Dermis blood vessel endothelial cell (primary cell): ENCODE results near the gene SLC6A3. TPM values are rescaled to one million over a fixed set of nuclear protein-coding genes. Genes with fewer than 3 reads are reported as not detected.
A peak's percentile ranks its signal among the peaks of the same experiment; 100 is the strongest.

Experiments used
- DNase-seq: peaks from one replicate; pipeline ENCODE4 v3.0.0; 2010
- total RNA-seq: library from RNA; depleted of rRNA; stranded (reverse); fragments of >200 nt; gene quantifications from 2 replicates; pipeline ENCODE4 v1.2.3, GENCODE V29; 2014

The SLC6A3 gene
- total RNA-seq, 1 donor from 2014 or later: not detected

DNA sequence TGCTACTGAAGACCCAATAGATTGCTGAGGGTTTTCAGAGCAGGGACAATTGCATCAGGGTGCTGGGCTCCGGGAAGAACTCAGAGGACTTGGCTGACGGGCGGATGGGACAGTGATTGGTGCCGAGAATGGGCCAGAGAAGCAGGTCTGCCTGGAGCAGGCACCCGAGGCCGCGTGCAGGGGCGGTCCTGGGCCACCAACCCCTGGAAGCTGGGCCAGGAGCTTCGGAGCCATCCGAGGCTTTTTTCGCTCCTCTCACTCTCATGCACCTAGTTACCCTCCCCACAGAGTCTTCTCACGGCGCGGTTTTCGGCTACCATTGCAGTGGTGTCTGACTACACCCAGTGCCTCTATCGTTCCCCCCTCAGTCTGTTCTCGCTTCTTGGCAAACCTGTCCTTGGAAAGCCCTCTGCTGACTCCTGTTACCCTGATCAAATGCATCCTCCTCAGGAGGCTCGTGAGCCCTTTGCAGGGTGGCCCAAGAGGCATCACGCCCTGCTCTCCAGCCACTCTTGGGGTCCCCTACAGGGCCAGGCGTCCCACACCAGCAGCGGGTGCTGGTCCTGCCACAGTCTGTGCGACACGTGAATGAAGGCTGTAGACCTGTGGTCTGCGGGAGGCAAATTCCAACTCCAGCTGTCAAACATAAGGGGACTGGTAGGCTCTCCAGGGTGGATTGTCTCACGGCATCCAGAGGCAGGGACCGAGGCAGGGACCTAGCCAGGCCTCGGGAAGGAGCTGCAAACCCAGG is 99.2 kb downstream of the SLC6A3 start:
- DNase-seq: no peak

DNA sequence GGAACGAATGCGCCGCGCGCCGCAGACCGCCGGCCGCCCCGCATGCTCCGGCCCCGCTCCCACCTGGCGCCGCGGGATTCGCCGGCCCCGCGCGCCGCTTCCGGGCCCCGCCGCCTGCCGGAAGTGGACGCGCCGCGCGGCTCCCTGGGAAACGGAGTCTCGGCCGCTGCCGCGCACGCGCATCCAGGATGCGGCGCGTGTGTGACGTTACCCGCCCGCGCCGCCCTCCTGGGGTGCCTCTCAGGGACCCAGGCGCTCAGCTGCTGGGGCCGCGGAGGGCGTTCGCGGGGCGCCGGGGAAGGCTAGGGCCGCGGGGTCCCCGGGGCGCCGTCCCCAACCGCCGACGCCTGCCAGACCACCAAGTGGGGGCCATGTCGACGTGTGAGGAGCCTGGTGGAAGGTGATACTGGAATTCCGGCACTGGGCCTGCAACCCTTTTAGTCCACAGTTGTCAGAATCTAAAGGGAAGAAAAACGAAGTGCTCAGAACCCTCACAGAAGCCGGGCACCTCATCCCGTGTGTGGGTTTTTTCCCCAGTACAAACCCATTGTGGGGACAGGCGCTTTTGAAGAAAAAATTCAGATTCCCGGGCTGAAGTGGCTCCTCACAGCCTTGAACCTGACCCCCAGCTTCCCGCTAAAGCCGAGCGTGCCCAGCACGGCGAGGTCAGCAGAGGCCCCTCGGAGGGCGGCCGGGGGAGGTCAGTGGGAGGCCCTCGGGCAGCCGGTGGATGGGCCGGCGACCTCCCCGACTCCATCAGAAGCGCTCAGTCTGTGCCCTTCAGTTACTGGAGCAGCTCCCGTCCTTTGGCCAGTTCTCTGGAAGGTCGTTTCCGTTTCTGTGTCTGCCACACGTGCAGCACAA is 100.0 kb downstream of the SLC6A3 start, which contains the start of gene CLPTM1L:
Gene CLPTM1L (minus strand): TSS at position 125 of the 864 bp plus-strand sequence. CDS start 258 bp downstream, outside the sequence.
- DNase-seq: peak; percentile 92

DNA sequence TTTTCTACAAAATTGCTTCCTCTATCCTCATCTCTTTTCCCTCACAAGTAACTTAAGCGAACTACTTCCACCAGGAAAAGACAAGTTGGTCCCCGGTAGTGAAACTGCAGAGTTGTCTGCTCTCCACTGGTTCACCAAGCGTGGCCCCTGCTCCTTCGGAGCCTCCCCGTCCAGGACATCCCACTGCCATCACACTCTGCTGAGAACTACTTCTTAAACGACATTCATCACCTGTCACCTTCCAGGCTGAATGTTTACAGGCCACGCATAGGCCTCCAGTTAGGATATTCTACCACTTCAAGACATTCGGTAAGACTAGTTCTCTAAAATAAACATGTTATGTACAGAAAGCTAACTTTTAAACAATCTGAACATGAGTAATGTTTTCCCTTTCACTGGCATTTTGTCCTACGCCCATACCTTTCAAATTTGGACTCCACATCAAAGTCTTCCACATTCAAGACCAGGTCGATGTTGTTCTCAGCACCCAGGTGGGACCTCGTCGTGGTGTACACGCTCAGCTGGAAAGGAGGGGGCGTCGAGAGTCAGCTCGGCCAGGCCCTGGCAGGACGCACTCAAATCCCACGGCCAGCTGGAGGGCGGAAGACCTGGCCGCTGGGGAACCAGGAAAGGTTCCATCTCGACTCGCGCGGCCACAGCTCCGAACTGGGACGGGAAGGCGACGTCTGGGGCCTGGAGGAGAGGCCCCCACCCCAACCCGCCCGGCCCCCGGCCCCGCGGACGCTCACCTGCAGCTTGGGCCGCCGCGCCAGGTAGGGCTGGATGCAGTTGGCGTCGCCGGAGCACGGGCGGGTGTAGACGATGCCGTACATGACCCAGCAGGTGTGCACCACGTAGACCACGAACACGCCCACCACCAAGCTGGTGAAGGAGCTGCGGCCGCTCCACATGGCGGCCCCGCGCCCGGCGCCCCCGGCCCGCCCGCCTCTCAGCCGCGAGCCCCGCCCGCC is 101.0 kb downstream of the SLC6A3 start:
- peak; percentile 51 for DNase-seq

DNA sequence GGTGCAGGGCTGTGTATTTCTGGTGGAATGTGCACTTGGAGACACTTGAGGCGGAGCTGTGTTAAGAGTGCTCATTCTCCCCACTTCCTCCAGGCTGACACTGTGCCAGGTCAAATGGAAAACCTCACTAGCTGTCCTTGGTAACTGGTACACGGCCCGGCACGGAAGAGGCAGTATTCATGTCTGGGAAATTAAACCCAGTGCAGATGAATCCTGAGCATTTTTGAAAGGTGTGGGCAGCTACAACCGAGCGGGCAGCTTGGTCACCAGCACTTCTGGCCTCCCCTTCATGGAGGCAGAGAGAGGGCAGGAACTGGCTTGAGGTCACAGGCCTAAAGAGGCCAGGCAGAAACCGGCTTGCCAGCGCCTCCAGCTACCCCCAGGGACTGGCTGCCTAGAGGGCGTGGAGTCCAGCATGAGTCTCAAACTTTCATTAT is 101.9 kb downstream of the SLC6A3 start:
- DNase-seq: no peak

Other genes with a start within 250 kb of the SLC6A3 start
- not detected in 2 replicates for gene SLC6A19, start 243.8 kb downstream of the SLC6A3 start, total RNA-seq
- not detected in 2 replicates for gene SLC6A18, start 220.1 kb downstream of the SLC6A3 start, total RNA-seq
- gene TERT, start 150.4 kb downstream of the SLC6A3 start, total RNA-seq: 0.09 and 0.17 TPM in 2 replicates
- gene CLPTM1L, start 100.3 kb downstream of the SLC6A3 start, total RNA-seq: 234 and 315 TPM in 2 replicates
- 33.8 and 41.9 TPM in 2 replicates for gene LPCAT1, start 78.5 kb upstream of the SLC6A3 start, total RNA-seq